Measurements from ENCODE around the gene MDM2.

Gene MDM2

DNA sequence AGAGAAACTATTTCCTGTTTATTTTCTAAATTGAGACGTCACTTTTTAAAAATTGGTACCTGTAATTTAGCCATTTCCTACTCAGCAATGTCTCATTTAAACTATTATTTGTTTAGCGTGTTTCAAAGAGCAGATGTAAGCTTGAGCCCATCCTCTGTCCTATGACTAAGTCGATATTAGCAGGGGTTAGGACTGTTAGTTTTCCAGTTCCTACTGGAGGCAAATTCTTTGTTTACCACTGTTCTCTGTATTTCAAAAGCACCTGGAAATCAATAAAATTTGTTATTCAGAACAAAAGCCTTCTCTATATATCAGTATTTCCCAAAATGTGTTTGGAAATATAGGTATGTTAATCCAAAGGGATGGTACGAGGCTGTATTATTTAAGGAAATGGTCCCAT, 42.4 kb downstream of the MDM2 start:
- ATAC-seq (ENCODE audit: low read depth) (peak; percentile 34; the same call in 1 of the 3 replicates), DNase-seq (ENCODE audit: low spot score) (no peak)
- no peaks in the 10 kb centered on the region for H3K9me3 ChIP-seq (ENCODE audit: severe bottlenecking)
- no peak overlapping the region for H3K4me3 ChIP-seq (ENCODE audit: severe bottlenecking)
- H3K27ac ChIP-seq (ENCODE audit: poor library complexity, severe bottlenecking): no peak overlapping the region
- TF ChIP-seq, protein P1, sequence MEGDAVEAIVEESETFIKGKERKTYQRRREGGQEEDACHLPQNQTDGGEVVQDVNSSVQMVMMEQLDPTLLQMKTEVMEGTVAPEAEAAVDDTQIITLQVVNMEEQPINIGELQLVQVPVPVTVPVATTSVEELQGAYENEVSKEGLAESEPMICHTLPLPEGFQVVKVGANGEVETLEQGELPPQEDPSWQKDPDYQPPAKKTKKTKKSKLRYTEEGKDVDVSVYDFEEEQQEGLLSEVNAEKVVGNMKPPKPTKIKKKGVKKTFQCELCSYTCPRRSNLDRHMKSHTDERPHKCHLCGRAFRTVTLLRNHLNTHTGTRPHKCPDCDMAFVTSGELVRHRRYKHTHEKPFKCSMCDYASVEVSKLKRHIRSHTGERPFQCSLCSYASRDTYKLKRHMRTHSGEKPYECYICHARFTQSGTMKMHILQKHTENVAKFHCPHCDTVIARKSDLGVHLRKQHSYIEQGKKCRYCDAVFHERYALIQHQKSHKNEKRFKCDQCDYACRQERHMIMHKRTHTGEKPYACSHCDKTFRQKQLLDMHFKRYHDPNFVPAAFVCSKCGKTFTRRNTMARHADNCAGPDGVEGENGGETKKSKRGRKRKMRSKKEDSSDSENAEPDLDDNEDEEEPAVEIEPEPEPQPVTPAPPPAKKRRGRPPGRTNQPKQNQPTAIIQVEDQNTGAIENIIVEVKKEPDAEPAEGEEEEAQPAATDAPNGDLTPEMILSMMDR (IDR thresholded peaks at IDR 0.05; ENCODE audit: poor library complexity, severe bottlenecking): no peak
- no peaks in the 10 kb centered on the region for H3K27me3 ChIP-seq (ENCODE audit: insufficient read depth, poor library complexity, severe bottlenecking)
- no peaks in the 10 kb centered on the region; the same call in 1 of the 2 replicates for H3K36me3 ChIP-seq (ENCODE audit: low read depth)
- H3K4me1 ChIP-seq (ENCODE audit: insufficient read depth, poor library complexity, severe bottlenecking): no peaks in the 10 kb centered on the region

DNA sequence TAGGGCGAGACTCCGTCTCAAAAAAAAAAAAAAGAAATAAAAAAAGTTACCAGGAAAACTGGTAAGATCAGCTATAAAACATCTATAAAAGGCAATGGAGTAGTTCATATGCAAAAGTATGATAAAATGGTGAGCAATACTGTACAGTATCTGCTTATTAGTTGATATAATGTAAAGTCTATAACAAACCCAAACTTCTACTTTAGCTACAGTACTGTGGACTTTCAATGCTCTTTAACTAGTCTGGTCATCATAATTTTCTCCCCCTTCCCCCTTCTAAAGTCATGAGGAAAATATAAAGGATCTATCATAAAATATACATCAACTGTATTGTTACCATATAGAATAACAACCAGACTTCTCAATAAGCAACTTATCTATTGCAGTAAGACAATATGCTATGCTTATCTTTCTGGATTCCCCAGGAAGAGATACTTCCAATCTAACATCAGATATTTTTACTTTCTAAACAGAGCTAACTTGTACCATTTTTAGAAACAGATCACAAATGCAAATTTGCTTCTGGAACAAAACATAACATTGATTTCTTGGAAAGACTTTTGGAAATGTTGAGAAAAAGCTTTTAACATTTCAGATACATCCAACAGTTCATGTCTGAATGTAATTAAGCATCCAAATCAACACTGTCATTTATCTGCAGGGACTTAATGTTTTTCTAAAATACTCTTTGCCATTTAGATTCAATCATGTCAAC, 43.8 kb downstream of the MDM2 start:
- H3K4me1 ChIP-seq (ENCODE audit: insufficient read depth, poor library complexity, severe bottlenecking): no peaks in the 10 kb centered on the region
- H3K4me3 ChIP-seq (ENCODE audit: severe bottlenecking): no peak overlapping the region
- no peaks in the 10 kb centered on the region for H3K36me3 ChIP-seq (ENCODE audit: low read depth)
- TF ChIP-seq, protein P1 (IDR thresholded peaks at IDR 0.05; ENCODE audit: poor library complexity, severe bottlenecking): no peak
- no peak overlapping the region for H3K27ac ChIP-seq (ENCODE audit: poor library complexity, severe bottlenecking)
- no peaks in the 10 kb centered on the region for H3K9me3 ChIP-seq (ENCODE audit: severe bottlenecking)
- DNase-seq (ENCODE audit: low spot score): no peak
- no peaks in the 10 kb centered on the region for H3K27me3 ChIP-seq (ENCODE audit: insufficient read depth, poor library complexity, severe bottlenecking)
- ATAC-seq (ENCODE audit: low read depth): no peak

DNA sequence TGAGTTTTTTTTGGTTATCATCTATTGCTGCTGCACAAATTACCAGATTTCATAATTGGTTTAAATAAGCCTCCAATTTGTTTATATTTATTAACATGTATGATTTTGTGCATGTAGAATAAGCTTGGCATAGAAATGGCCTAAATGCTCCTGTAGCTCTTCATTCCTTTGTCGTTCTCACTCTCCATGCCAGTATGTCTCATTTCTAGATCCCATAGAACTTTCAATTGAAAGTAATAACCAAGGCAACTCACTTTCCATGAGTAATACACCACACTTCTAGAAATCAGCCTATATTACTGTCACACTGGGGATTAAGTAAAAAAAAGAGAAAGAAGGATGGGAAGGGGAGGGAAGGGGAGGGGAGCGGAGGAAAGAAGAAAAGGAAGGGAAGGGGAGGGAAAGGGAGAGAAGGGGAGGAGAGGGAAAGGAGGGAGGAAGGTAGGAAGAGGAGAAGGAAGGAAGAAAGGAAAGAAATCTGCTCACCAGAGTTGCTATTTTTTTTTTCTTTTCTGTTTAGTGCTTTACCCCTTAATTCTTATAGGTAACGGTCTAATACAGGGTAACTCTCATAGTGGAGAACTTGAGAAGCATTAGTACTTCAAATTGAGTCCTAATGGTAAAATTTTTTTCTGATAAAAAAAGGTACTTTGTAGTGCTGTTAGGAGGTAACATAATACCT, 45.6 kb downstream of the MDM2 start:
- ATAC-seq (ENCODE audit: low read depth): no peak
- Histone ChIP-seq H3K9me3 (ENCODE audit: severe bottlenecking) (no peaks in the 10 kb centered on the region), H3K4me1 (ENCODE audit: insufficient read depth, poor library complexity, severe bottlenecking) (no peaks in the 10 kb centered on the region), H3K4me3 (ENCODE audit: severe bottlenecking) (no peak overlapping the region), H3K27ac (ENCODE audit: poor library complexity, severe bottlenecking) (no peak overlapping the region), H3K27me3 (ENCODE audit: insufficient read depth, poor library complexity, severe bottlenecking) (no peaks in the 10 kb centered on the region), H3K36me3 (ENCODE audit: low read depth) (no peaks in the 10 kb centered on the region)
- TF ChIP-seq, protein P1 (IDR thresholded peaks at IDR 0.05; ENCODE audit: poor library complexity, severe bottlenecking): no peak
- no peak for DNase-seq (ENCODE audit: low spot score)

DNA sequence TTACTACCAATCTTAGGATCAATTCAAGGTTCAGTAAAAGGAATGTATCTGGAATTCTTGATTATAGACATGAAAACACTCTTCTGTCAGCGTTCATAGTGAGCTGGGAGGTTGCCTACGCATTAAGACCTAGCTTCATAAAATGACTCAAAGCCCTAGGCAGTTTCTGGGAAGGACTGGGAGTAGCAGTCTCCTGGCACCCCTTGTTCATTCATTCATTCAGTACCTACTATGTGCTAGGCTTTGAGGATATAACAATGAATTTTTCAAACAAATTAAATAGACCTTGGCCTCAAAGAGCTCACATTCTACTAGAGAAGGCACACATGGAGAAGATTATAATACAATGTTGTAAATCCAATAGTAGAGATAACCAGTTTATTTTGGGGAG, 46.1 kb downstream of the MDM2 start:
- ATAC-seq (ENCODE audit: low read depth) (no peak), DNase-seq (ENCODE audit: low spot score) (no peak)
- Histone ChIP-seq H3K9me3 (ENCODE audit: severe bottlenecking) (no peaks in the 10 kb centered on the region), H3K36me3 (ENCODE audit: low read depth) (no peaks in the 10 kb centered on the region), H3K27me3 (ENCODE audit: insufficient read depth, poor library complexity, severe bottlenecking) (no peaks in the 10 kb centered on the region), H3K4me1 (ENCODE audit: insufficient read depth, poor library complexity, severe bottlenecking) (no peaks in the 10 kb centered on the region), H3K27ac (ENCODE audit: poor library complexity, severe bottlenecking) (no peak overlapping the region), H3K4me3 (ENCODE audit: severe bottlenecking) (no peak overlapping the region)
- TF ChIP-seq, protein P1 (IDR thresholded peaks at IDR 0.05; ENCODE audit: poor library complexity, severe bottlenecking): no peak

DNA sequence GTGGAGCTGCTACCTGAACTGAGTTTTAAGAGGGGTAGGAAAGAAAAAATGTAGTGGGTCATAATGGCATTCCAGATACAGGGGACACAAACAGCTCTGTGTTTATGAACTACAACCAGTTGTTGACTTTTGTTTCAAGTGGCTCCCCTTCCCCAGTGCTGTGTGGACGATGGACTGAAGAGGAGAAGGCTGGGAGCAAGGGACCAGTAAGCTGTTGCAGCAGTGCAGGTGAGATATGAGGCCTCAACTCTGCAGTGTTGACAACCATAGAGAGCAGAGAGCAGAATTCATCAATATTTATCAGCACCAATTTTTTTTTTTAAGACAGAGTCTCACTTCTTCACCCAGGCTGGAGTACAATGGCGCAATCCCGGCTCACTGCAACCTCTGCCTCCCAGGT, 46.6 kb downstream of the MDM2 start:
- no peaks in the 10 kb centered on the region for H3K27me3 ChIP-seq (ENCODE audit: insufficient read depth, poor library complexity, severe bottlenecking)

More for the DNA sequence above, 46.6 kb downstream of the MDM2 start:
- H3K27ac ChIP-seq (ENCODE audit: poor library complexity, severe bottlenecking): no peak overlapping the region
- DNase-seq (ENCODE audit: low spot score): no peak
- ATAC-seq (ENCODE audit: low read depth): no peak
- H3K4me1 ChIP-seq (ENCODE audit: insufficient read depth, poor library complexity, severe bottlenecking): no peaks in the 10 kb centered on the region
- H3K4me3 ChIP-seq (ENCODE audit: severe bottlenecking): no peak overlapping the region
- H3K36me3 ChIP-seq (ENCODE audit: low read depth): no peaks in the 10 kb centered on the region
- TF ChIP-seq, protein P1 (IDR thresholded peaks at IDR 0.05; ENCODE audit: poor library complexity, severe bottlenecking): no peak
- H3K9me3 ChIP-seq (ENCODE audit: severe bottlenecking): no peaks in the 10 kb centered on the region

Data from RWPE2 (cell line).